Astrocyte (in vitro differentiated cells and primary cell): ENCODE results near the gene TMEM44. TPM values are rescaled to one million over a fixed set of nuclear protein-coding genes. Genes with fewer than 3 reads are reported as not detected.

ENCODE experiments used
- DNase-seq: peaks from one replicate; pipeline ENCODE4 v3.0.0-alpha.2; 2010; ENCODE audit warnings: low read depth
- FAIRE-seq: peaks from 2 replicates; lab custom pipeline; 2011; peaks lifted over from hg19 to GRCh38; lab: Jason Lieb, UNC
- H2AFZ ChIP-seq: 2 replicates; pipeline ENCODE4 v1.6.0; 2012; ENCODE audit warnings: low read depth, low read length, inconsistent platforms
- H3K27ac ChIP-seq: 2 replicates; pipeline ENCODE4 v1.5.1; 2011; ENCODE audit warnings: low read depth, low read length, inconsistent platforms
- H3K27me3 ChIP-seq: 2 replicates; pipeline ENCODE4 v1.6.0; 2011; ENCODE audit warnings: low read length, inconsistent platforms; ENCODE audit not compliant: insufficient read depth
- H3K36me3 ChIP-seq: 2 replicates; pipeline ENCODE4 v1.5.1; 2011; ENCODE audit warnings: low read length, inconsistent platforms; ENCODE audit not compliant: insufficient read depth
- H3K4me1 ChIP-seq: 2 replicates; pipeline ENCODE4 v1.5.1; 2011; ENCODE audit warnings: low read length, inconsistent platforms; ENCODE audit not compliant: insufficient read depth
- H3K4me2 ChIP-seq: 2 replicates; pipeline ENCODE4 v1.6.0; 2012; ENCODE audit warnings: low read length, inconsistent platforms
- H3K4me3 ChIP-seq: 2 replicates; pipeline ENCODE4 v1.5.1; 2011; ENCODE audit warnings: low read depth, mild to moderate bottlenecking, low read length, inconsistent platforms; ENCODE audit not compliant: insufficient read depth
- H3K79me2 ChIP-seq: 2 replicates; pipeline ENCODE4 v1.6.0; 2012; ENCODE audit warnings: mild to moderate bottlenecking, low read length, inconsistent platforms; ENCODE audit not compliant: insufficient read depth
- H3K9ac ChIP-seq: 2 replicates; pipeline ENCODE4 v1.6.0; 2012; ENCODE audit warnings: mild to moderate bottlenecking, low read length, inconsistent platforms
- H3K9me3 ChIP-seq: 2 replicates; pipeline ENCODE4 v1.5.1; 2012; ENCODE audit warnings: low read depth, mild to moderate bottlenecking, low read length, inconsistent platforms; ENCODE audit not compliant: insufficient read depth
- H4K20me1 ChIP-seq: 2 replicates; pipeline ENCODE4 v1.6.0; 2012; ENCODE audit warnings: low read length, inconsistent platforms; ENCODE audit not compliant: insufficient read depth
- H3K27ac Mint-ChIP-seq: one replicate; pipeline ENCODE4 v1.8.0; 2021; ENCODE audit warnings: mild to moderate bottlenecking, mixed read lengths; ENCODE audit not compliant: unreplicated experiment
- H3K27me3 Mint-ChIP-seq: one replicate; pipeline ENCODE4 v1.8.0; 2021; ENCODE audit warnings: low read depth, mixed read lengths; ENCODE audit not compliant: unreplicated experiment
- H3K36me3 Mint-ChIP-seq: one replicate; pipeline ENCODE4 v1.8.0; 2021; ENCODE audit warnings: low read depth, mixed read lengths; ENCODE audit not compliant: unreplicated experiment
- H3K4me1 Mint-ChIP-seq: one replicate; pipeline ENCODE4 v1.8.0; 2021; ENCODE audit warnings: low read depth, mixed read lengths; ENCODE audit not compliant: unreplicated experiment
- H3K4me3 Mint-ChIP-seq: one replicate; pipeline ENCODE4 v1.8.0; 2021; ENCODE audit warnings: mild to moderate bottlenecking, moderate library complexity, mixed read lengths; ENCODE audit not compliant: unreplicated experiment
- H3K9me3 Mint-ChIP-seq: one replicate; pipeline ENCODE4 v1.8.0; 2021; ENCODE audit warnings: mild to moderate bottlenecking, mixed read lengths; ENCODE audit not compliant: unreplicated experiment
- EZH2 ChIP-seq: IDR thresholded peaks from 2 replicates; pipeline ENCODE4 v1.6.1; 2012; ENCODE audit warnings: mild to moderate bottlenecking, low read length, inconsistent platforms; ENCODE audit not compliant: insufficient read depth
- total RNA-seq: library from RNA; stranded (reverse); gene quantifications from 2 replicates; pipeline ENCODE4 v1.2.1, GENCODE V29; 2021
- TF ChIP-seq, protein P1 (sequence below): IDR thresholded peaks from 2 replicates; pipeline ENCODE4 v1.5.1; 2011; ENCODE audit warnings: low read depth, mild to moderate bottlenecking, inconsistent platforms, low read length, moderate library complexity; ENCODE audit not compliant: insufficient read depth

The TMEM44 gene
- total RNA-seq, 1 donor from 2014 or later, result 9.8 TPM

DNA sequence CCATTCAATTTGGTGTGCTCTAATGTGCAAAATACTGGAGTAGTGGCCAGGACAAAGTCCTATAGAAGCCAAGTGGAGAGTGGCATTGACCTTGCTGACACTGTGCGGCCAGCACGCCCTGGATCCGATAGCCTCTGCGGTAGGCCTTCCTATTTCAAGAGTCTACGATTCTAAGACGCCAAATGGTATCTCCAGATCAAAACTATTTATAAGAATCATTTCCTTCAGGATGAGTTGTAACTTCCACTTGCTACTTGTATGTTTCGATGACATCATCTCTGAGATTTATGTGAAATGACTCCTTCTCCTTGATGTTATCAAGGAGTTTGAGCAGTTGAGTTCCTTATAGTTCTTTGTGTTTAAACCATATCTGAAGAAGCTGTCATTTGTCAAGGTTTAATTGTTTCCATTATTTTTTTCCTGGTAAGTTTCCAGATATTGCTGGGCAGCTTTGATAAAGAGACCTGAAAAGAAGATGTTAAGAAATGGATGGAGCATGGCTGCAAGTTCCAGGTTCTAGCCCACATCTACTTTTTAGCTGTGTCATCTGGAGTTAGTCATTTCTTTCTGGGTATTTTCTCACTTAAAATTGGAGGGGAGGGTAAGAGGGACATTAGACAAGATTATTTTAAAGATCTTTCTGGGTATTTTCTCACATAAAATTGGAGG, 71.8 kb downstream of the TMEM44 start:
- peak overlapping the region; percentile 24 for H3K4me3 Mint-ChIP-seq
- Histone ChIP-seq H3K27me3 (no peaks in the 10 kb centered on the region), H3K9me3 (no peaks in the 10 kb centered on the region), H3K4me1 (peaks cover 17% of the 10 kb centered on the region), H3K79me2 (no peaks in the 10 kb centered on the region), H2AFZ (no peak overlapping the region), H3K4me2 (no peak overlapping the region), H3K9ac (no peak overlapping the region), H3K36me3 (no peaks in the 10 kb centered on the region), H4K20me1 (no peaks in the 10 kb centered on the region), H3K4me3 (no peak overlapping the region), H3K27ac (peak overlapping the region; percentile 27)
- H3K36me3 Mint-ChIP-seq, result no peaks in the 10 kb centered on the region
- peak overlapping the region; percentile 1 for H3K27ac Mint-ChIP-seq
- peaks cover 13% of the 10 kb centered on the region for H3K4me1 Mint-ChIP-seq
- peaks cover 2% of the 10 kb centered on the region for H3K9me3 Mint-ChIP-seq
- DNase-seq, result peak; percentile 94
- FAIRE-seq, result no peak
- no peak for TF ChIP-seq EZH2
- TF ChIP-seq, protein P1, sequence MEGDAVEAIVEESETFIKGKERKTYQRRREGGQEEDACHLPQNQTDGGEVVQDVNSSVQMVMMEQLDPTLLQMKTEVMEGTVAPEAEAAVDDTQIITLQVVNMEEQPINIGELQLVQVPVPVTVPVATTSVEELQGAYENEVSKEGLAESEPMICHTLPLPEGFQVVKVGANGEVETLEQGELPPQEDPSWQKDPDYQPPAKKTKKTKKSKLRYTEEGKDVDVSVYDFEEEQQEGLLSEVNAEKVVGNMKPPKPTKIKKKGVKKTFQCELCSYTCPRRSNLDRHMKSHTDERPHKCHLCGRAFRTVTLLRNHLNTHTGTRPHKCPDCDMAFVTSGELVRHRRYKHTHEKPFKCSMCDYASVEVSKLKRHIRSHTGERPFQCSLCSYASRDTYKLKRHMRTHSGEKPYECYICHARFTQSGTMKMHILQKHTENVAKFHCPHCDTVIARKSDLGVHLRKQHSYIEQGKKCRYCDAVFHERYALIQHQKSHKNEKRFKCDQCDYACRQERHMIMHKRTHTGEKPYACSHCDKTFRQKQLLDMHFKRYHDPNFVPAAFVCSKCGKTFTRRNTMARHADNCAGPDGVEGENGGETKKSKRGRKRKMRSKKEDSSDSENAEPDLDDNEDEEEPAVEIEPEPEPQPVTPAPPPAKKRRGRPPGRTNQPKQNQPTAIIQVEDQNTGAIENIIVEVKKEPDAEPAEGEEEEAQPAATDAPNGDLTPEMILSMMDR, result no peak
- H3K27me3 Mint-ChIP-seq, result peaks cover 5% of the 10 kb centered on the region

DNA sequence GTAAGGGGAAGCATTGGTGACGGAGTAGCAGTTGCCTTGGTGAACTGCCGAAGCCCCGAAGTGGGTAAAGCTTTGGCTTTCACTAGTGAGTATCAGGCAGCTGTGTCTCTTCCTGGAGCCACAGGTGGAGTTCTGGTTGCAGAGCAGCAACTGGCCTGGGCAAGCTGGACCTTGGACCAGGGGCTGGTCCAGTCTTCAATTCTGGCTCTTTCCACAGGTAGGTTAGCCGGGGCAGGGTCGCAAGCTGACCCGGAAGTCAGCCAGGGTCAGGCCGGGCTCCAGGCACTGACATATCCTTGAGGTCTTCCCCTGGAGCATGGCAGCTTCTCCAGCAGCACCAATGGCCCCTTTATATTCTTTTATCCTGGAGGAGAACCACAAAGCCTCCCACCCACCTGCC, 73.2 kb downstream of the TMEM44 start:
- TF ChIP-seq EZH2, result no peak
- TF ChIP-seq, protein P1, result no peak
- FAIRE-seq, result no peak
- Histone ChIP-seq H3K4me1 (peaks cover 16% of the 10 kb centered on the region), H3K4me2 (no peak overlapping the region), H3K79me2 (no peaks in the 10 kb centered on the region), H3K36me3 (no peaks in the 10 kb centered on the region), H3K27me3 (no peaks in the 10 kb centered on the region), H3K9ac (no peak overlapping the region), H3K4me3 (no peak overlapping the region), H3K27ac (no peak overlapping the region), H3K9me3 (no peaks in the 10 kb centered on the region), H4K20me1 (no peaks in the 10 kb centered on the region), H2AFZ (no peak overlapping the region)
- peaks cover 8% of the 10 kb centered on the region for H3K4me1 Mint-ChIP-seq
- peaks cover 3% of the 10 kb centered on the region for H3K9me3 Mint-ChIP-seq
- no peak for DNase-seq
- H3K4me3 Mint-ChIP-seq, result no peak overlapping the region
- no peak overlapping the region for H3K27ac Mint-ChIP-seq
- peaks cover 5% of the 10 kb centered on the region for H3K27me3 Mint-ChIP-seq
- H3K36me3 Mint-ChIP-seq, result no peaks in the 10 kb centered on the region

DNA sequence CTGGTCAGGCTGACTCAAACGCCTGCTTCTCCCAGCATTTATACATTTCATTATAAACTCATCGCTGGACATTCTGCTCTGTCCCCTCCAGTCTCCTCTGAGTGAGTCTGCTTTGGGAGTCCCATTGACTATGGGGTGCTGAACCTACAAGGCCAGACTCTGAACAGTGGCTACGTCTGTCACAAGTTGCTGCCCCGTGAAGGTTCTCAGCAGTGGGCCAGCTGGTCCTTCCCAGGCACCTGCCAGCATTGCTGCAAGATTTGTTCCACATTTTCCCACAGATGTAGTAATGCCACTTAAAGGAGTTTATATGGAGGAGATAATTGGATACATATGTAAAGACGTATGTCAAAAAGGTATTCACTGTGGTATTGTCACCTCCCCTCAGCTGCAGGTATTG, 73.7 kb downstream of the TMEM44 start:
- no peak overlapping the region for H3K27ac Mint-ChIP-seq
- Histone ChIP-seq H3K9me3 (no peaks in the 10 kb centered on the region), H3K4me2 (no peak overlapping the region), H3K27ac (no peak overlapping the region), H3K9ac (no peak overlapping the region), H3K36me3 (no peaks in the 10 kb centered on the region), H3K79me2 (no peaks in the 10 kb centered on the region), H3K4me3 (no peak overlapping the region), H4K20me1 (no peaks in the 10 kb centered on the region), H3K4me1 (peaks cover 16% of the 10 kb centered on the region), H2AFZ (no peak overlapping the region), H3K27me3 (no peaks in the 10 kb centered on the region)
- TF ChIP-seq, protein P1, result no peak
- no peak for TF ChIP-seq EZH2
- peaks cover 11% of the 10 kb centered on the region for H3K4me1 Mint-ChIP-seq
- peaks cover 4% of the 10 kb centered on the region for H3K9me3 Mint-ChIP-seq
- H3K4me3 Mint-ChIP-seq, result no peak overlapping the region
- H3K27me3 Mint-ChIP-seq, result peaks cover 5% of the 10 kb centered on the region
- FAIRE-seq (no peak), DNase-seq (no peak)
- no peaks in the 10 kb centered on the region for H3K36me3 Mint-ChIP-seq
